MM.1S (cell line): Measurements from ENCODE around the gene PRKG1.

ENCODE experiments used
- DNase-seq: peaks from one replicate; pipeline ENCODE4 v3.0.0-alpha.2; 2015
- H2AFZ ChIP-seq: fragments of 300-600 bp; sonication (generic); 2 replicates; pipeline ENCODE4 v1.6.0; 2016; ENCODE audit warnings: antibody characterized with exemption, low read length
- H3F3A ChIP-seq: fragments of 300-600 bp; sonication (generic); 2 replicates; pipeline ENCODE4 v1.6.1; 2016; ENCODE audit warnings: mild to moderate bottlenecking, antibody characterized with exemption, low read length, moderate library complexity, mixed read lengths; ENCODE audit not compliant: insufficient read depth
- H3K27ac ChIP-seq: fragments of 300-600 bp; sonication (generic); 2 replicates; pipeline ENCODE4 v1.5.1; 2016; ENCODE audit warnings: mild to moderate bottlenecking, low read length
- H3K27me3 ChIP-seq: fragments of 300-600 bp; sonication (generic); replicated peaks from 2 replicates; pipeline ENCODE4 v1.6.0; 2016; ENCODE audit warnings: low read length; ENCODE audit not compliant: insufficient read depth
- H3K36me3 ChIP-seq: fragments of 300-600 bp; sonication (generic); replicated peaks from 2 replicates; pipeline ENCODE4 v1.6.1; 2016; ENCODE audit warnings: mild to moderate bottlenecking, low read length, mixed read lengths; ENCODE audit not compliant: insufficient read depth
- H3K4me1 ChIP-seq: fragments of 300-600 bp; sonication (generic); 2 replicates; pipeline ENCODE4 v1.6.1; 2016; ENCODE audit warnings: low read length, mixed read lengths
- H3K4me2 ChIP-seq: fragments of 300-600 bp; sonication (generic); 2 replicates; pipeline ENCODE4 v1.6.0; 2016; ENCODE audit warnings: low read depth, low read length
- H3K4me3 ChIP-seq: fragments of 300-600 bp; sonication (generic); 2 replicates; pipeline ENCODE4 v1.5.1; 2016; ENCODE audit warnings: low read length, mixed read lengths
- H3K79me2 ChIP-seq: fragments of 300-600 bp; sonication (generic); 2 replicates; pipeline ENCODE4 v1.6.1; 2016; ENCODE audit warnings: mixed run types, low read length, mixed read lengths
- H3K9ac ChIP-seq: fragments of 300-600 bp; sonication (generic); 2 replicates; pipeline ENCODE4 v1.6.1; 2016; ENCODE audit warnings: low read length, mixed read lengths
- H3K9me2 ChIP-seq: fragments of 300-600 bp; sonication (generic); replicated peaks from 2 replicates; pipeline ENCODE4 v1.6.1; 2016; ENCODE audit warnings: mild to moderate bottlenecking, low read length, mixed read lengths; ENCODE audit not compliant: insufficient read depth
- H3K9me3 ChIP-seq: fragments of 300-600 bp; sonication (generic); replicated peaks from 2 replicates; pipeline ENCODE4 v1.6.1; 2016; ENCODE audit warnings: mild to moderate bottlenecking, low read length, mixed read lengths; ENCODE audit not compliant: insufficient read depth
- H4K20me1 ChIP-seq: fragments of 300-600 bp; sonication (generic); 2 replicates; pipeline ENCODE4 v1.6.1; 2016; ENCODE audit warnings: mild to moderate bottlenecking, low read length, moderate library complexity, mixed read lengths; ENCODE audit not compliant: insufficient read depth
- CTCF ChIP-seq: fragments of 300-600 bp; sonication (generic); IDR thresholded peaks from 2 replicates; pipeline ENCODE4 v1.5.1; 2016; ENCODE audit warnings: antibody characterized with exemption, low read length, mixed read lengths
- EZH2 ChIP-seq: fragments of 300-600 bp; sonication (generic); optimal IDR thresholded peaks from 2 replicates; pipeline ENCODE3; 2017; ENCODE audit warnings: low read depth, mild to moderate bottlenecking, antibody characterized with exemption, low read length, mixed read lengths
- EZH2phosphoT487 ChIP-seq: fragments of 300-600 bp; sonication (generic); IDR thresholded peaks from 2 replicates; pipeline ENCODE4 v1.6.1; 2018; ENCODE audit warnings: antibody characterized with exemption, low read length

PRKG1 gene

GRCh38 chr10:52314822-52315552 lies 1240.7 kb downstream of the PRKG1 start:
- H3K9me2 ChIP-seq: no peaks in the 10 kb centered on the region
- H4K20me1 ChIP-seq: no peaks in the 10 kb centered on the region
- H3K4me3 ChIP-seq: peak overlapping the region; percentile 79
- no peaks in the 10 kb centered on the region for H3K9me3 ChIP-seq
- H3K36me3 ChIP-seq: no peaks in the 10 kb centered on the region
- peak overlapping the region; percentile 49; the same call in 1 of the 2 replicates for H3K9ac ChIP-seq
- H3K79me2 ChIP-seq: no peaks in the 10 kb centered on the region
- H3K27ac ChIP-seq: no peak overlapping the region
- peaks cover 5% of the 10 kb centered on the region for H3F3A ChIP-seq
- peak overlapping the region; percentile 96 for H2AFZ ChIP-seq
- peak; percentile 27 for DNase-seq
- H3K4me2 ChIP-seq: peak overlapping the region; percentile 96
- no peak for TF ChIP-seq EZH2phosphoT487
- TF ChIP-seq EZH2: no peak
- no peak for TF ChIP-seq CTCF
- H3K4me1 ChIP-seq: peaks cover 3% of the 10 kb centered on the region; the same call in 1 of the 2 replicates
- peaks cover 5% of the 10 kb centered on the region; the same call in 1 of the 2 replicates for H3K27me3 ChIP-seq

GRCh38 chr10:52316001-52316400 lies 1241.7 kb downstream of the PRKG1 start:
- no peak for DNase-seq
- H3K36me3 ChIP-seq: no peaks in the 10 kb centered on the region
- no peak overlapping the region for H3K4me2 ChIP-seq
- H3K9ac ChIP-seq: no peak overlapping the region
- H3K27ac ChIP-seq: no peak overlapping the region
- no peak overlapping the region for H2AFZ ChIP-seq
- H3K4me3 ChIP-seq: no peak overlapping the region
- H3K27me3 ChIP-seq: peaks cover 5% of the 10 kb centered on the region; the same call in 1 of the 2 replicates
- TF ChIP-seq EZH2phosphoT487 (no peak), EZH2 (no peak), CTCF (no peak)
- no peaks in the 10 kb centered on the region for H3K9me2 ChIP-seq
- H3K79me2 ChIP-seq: no peaks in the 10 kb centered on the region
- no peaks in the 10 kb centered on the region for H4K20me1 ChIP-seq
- H3F3A ChIP-seq: peaks cover 5% of the 10 kb centered on the region
- no peaks in the 10 kb centered on the region for H3K9me3 ChIP-seq
- H3K4me1 ChIP-seq: peaks cover 3% of the 10 kb centered on the region; the same call in 1 of the 2 replicates

GRCh38 chr10:52316500-52316899 lies 1242.2 kb downstream of the PRKG1 start:
- H3K4me2 ChIP-seq: no peak overlapping the region
- H3K27ac ChIP-seq: no peak overlapping the region
- no peaks in the 10 kb centered on the region for H3K9me3 ChIP-seq
- no peaks in the 10 kb centered on the region for H3K9me2 ChIP-seq
- H3F3A ChIP-seq: peaks cover 5% of the 10 kb centered on the region
- H3K4me3 ChIP-seq: no peak overlapping the region
- H3K79me2 ChIP-seq: no peaks in the 10 kb centered on the region
- peaks cover 5% of the 10 kb centered on the region; the same call in 1 of the 2 replicates for H3K27me3 ChIP-seq
- DNase-seq: no peak
- no peak overlapping the region for H3K9ac ChIP-seq
- no peak for TF ChIP-seq EZH2
- TF ChIP-seq CTCF: no peak
- no peak for TF ChIP-seq EZH2phosphoT487
- no peaks in the 10 kb centered on the region for H4K20me1 ChIP-seq
- H3K4me1 ChIP-seq: peaks cover 3% of the 10 kb centered on the region; the same call in 1 of the 2 replicates
- H3K36me3 ChIP-seq: no peaks in the 10 kb centered on the region
- H2AFZ ChIP-seq: no peak overlapping the region
